GM12801 (cell line): Measurements from ENCODE around the gene MAP1LC3B.

Experiments used
- TF ChIP-seq, protein P1 (sequence below): IDR thresholded peaks from one replicate; pipeline ENCODE4 v1.5.1; 2011; ENCODE audit warnings: control low read depth; ENCODE audit not compliant: insufficient read length; ENCODE audit errors: extremely low read depth

Gene MAP1LC3B

DNA sequence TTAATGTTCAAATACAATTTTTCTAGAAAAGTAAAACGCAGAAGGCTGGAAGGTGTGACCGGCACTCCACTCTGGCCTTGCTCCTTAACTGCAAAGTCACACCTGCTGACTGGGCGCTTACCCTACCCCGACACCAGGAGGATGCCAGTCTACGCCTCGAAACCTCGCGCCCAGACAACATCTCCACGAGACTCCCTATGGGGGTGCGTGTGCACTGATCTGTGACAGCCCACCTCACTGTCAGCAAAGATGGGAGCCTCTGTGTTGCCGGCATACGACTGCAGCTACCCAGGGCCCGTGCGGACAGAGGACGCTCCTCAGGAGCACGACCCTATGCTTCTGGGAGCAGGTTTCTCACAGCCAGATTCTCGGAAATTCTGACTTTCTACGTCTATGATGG is 26.1 kb downstream of the MAP1LC3B start:
- TF ChIP-seq, protein P1, sequence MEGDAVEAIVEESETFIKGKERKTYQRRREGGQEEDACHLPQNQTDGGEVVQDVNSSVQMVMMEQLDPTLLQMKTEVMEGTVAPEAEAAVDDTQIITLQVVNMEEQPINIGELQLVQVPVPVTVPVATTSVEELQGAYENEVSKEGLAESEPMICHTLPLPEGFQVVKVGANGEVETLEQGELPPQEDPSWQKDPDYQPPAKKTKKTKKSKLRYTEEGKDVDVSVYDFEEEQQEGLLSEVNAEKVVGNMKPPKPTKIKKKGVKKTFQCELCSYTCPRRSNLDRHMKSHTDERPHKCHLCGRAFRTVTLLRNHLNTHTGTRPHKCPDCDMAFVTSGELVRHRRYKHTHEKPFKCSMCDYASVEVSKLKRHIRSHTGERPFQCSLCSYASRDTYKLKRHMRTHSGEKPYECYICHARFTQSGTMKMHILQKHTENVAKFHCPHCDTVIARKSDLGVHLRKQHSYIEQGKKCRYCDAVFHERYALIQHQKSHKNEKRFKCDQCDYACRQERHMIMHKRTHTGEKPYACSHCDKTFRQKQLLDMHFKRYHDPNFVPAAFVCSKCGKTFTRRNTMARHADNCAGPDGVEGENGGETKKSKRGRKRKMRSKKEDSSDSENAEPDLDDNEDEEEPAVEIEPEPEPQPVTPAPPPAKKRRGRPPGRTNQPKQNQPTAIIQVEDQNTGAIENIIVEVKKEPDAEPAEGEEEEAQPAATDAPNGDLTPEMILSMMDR: no peak

DNA sequence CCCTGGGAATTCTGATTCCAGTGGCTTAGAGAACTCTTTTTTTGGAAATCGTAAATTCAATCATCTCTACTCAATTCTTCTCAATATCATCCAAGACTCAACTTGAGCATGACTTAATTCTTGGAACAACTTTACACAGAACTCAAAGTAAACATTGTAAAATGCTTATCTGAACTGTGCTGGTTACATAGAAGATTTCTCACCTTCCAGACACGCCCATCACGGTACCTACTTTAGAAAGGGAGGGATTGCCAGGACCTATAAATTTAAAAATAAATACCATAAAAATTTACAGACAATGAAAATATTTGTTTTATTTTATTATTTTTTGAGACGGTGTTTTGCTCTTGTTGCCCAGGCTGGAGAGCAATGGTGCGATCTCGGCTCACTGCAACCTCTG is 26.5 kb downstream of the MAP1LC3B start:
- TF ChIP-seq, protein P1: no peak

DNA sequence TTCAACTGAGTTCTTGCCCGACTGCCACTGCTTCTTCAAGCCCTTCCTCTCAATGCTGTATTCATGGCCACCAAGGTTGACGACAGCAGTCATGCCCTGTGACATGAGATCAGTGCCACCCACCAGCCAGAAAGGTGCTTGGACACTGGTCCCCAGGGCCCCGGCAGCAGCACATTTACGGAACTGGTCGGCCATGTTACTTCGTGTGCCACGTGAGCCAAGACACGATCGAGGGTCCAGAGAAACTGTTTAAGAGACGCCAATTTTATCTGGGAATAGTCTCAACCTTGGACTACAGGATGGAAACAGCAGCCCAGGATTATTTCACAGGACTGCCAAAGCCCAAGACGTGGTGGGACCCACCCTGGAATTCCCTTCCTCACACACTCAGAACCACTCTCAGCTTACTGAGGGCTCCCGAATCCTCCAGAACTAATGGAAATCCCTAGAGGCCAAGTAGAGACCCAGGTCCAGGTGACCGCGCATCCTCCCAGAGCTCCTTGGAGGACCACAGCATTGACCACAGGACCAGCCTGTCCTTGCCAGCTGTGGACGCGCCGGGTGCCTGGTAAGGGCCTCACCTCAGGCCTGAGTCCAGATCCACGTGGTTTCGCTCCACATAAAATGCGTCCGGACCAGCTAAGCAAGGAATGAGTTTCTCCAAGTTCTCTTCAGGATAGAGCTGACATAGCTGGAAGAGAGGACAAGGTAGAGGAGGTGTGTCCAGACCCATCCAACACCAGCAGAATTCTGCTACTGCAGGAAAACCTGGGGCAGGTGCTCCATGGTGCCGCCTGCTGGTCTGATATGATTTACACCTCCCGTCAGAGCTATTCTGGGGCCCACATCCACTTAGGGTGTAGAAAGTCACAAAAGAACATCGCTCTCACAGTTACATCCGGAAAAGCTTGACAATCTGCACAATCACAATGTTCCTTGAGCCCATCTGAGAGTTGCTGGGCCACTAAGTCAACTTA is 28.2 kb downstream of the MAP1LC3B start:
- TF ChIP-seq, protein P1: no peak

DNA sequence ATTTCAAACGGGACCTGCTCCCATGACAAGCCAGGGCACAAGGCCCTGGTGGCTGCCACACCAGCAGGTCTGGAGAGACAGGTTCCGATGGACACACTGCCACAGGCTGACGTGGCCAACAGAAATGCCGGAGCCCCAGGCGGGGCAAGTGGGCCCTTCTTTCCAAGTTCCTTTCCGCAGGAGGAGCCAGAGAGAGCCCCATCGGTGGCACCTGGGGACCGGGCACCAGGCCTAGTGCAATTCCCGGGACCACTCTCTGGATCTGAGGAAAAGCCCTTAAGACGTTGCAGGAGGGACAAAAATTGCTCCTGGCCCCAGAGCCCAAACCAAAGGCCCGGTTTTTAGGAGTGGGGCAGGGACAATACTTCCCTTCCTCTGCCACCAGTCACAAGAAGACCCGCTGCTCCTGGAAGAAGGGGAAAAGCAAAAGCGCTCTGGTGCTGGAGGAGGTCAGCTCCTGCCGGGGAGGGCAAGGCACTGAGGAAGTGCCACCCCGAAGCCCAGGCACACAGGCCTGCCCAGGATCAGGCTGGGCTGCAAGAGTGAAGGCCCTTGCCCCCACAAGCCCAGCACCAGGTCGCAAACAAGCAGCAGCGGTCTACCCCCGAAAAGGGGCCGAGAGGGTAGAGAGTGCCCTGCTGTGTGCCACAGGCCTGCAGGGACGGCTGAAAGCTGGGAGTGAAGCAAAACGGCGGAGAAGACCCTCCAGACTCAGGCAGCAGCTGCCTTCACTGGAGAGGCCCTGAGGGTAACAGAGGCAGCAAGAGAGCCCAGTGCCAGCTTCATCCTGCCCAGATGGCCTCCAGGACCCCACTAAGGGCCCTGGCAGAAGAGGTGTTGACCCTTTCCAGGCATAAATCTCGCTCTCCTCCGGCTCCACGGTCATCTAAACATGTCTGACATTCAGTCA is 29.1 kb downstream of the MAP1LC3B start:
- TF ChIP-seq, protein P1: no peak

DNA sequence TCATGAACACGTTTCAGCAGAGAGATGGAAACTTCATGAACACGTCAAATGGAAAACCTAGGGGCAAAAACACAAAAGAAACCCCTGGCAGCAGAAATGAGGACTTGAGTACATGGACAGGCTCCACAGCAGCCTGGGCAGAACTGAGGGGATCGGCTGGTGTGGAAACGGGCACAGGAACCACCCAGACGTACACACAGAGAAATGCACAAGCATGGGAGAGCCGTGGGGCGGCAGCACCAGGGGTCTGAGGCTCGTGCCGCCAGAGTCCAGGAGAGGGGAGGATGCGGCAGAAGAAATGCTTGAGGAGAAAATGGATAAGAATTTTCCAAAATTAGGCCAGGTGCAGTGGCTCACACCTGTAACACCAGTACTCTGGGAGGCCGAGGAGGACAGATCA is 30.0 kb downstream of the MAP1LC3B start:
- TF ChIP-seq, protein P1: no peak

DNA sequence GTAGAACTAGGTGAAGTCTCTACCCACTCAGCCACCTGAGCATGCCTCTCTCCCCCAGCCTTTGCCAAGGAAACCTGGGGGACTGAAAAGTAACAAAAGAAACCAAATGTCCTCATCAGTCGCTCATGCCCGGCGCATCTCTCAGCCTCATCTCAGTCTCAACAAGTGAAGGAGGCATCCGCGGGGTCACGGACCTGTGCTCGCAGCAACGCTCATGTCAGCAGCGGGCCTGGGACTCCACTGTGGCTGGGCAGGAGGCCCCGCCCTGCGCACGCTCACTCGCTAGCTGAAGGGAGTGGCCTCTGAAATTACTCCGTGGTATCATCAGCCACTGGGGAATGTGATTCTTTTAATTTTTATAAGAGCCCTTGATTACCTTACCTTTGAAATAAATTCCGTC is 31.3 kb downstream of the MAP1LC3B start:
- TF ChIP-seq, protein P1: no peak

DNA sequence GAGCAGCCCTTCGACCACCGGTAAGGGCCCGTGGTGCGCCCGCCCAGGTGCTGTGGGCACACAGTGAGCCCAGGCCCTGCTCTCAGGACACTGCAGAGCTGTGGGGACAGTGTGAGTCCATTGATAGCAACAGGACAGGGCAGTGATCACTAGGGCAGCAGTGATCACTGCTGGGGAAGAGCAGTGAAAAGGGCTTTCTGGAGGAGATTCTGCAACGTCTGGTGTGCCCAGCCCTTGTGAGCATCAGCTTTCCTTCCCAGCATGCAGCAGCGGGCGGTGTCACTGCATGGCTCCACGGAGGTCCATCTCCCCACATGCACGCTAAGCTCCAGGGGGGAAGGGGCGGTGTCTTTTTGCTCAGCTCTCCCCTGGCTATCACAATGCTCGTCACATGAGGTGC is 32.1 kb downstream of the MAP1LC3B start:
- TF ChIP-seq, protein P1: no peak
